SH-SY5Y (cell line): ENCODE data around the gene C3orf49.

Source experiments
- GATA2 ChIP-seq: IDR thresholded peaks from 2 replicates; pipeline ENCODE4 v1.6.1; 2011; ENCODE audit warnings: mild to moderate bottlenecking, low read depth, low read length
- GATA3 ChIP-seq: IDR thresholded peaks from 2 replicates; pipeline ENCODE4 v1.6.1; 2011; ENCODE audit warnings: low read depth, mild to moderate bottlenecking, low read length, moderate library complexity

DNA sequence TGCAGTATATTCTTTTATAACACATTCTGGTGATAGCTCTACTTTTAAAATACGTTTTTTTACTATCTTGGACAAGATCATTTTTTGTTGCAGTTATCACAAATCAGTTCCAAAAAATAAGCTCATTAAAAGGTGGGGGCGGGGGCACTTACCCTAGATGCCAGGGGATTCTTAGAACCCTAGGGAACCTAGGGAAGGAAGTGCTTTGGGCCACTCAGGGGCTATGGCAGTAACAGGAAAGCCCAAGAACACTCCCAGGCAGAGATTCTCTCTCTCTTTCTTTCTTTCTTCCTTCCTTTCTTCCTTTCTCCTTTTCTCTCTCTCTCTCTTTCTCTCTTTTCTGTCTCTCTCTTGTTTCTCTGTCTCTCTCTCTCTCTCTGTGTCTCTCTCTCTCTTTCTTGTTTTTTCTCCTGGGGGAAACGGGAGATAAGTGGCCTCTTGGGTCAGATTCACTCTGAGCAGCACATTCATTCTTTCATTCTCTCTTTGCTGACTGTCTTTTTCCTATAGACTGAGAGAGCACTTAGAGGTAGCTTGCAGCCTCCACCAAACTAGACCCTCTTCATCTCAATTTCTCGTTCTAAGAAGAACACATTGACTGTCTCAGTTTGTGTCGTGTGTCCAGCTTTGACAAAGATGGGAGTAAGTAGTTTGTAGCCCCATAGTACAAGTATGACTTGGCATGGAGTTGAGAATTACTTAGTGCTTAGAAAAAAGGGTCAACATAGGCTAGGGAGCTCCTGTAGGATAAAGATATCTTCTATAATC lies 76.5 kb downstream of the C3orf49 start:
- TF ChIP-seq GATA2 (no peak), GATA3 (no peak)
